T-cell (primary cell): ENCODE results near the gene SYNPO. TPM values are rescaled to one million over a fixed set of nuclear protein-coding genes. Genes with fewer than 3 reads are reported as not detected.

Experiments used
- ATAC-seq, 4 experiments: fragments of 200-7000 bp in 3 of 4; fragments of 150-1000 bp in 1 of 4; cut with Tn5 transposase; replicated peaks in 1 of 4; 1 replicate in 3 of 4; 2 replicates in 1 of 4; pipeline ENCODE4 v1.10.0; 2021; ENCODE audit warnings: moderate library complexity in 3 of 4, mild to moderate bottlenecking in 2 of 4, moderate number of reproducible peaks in 1 of 4
- CTCF ChIA-PET, 2 donors: fragments of 300-600 bp; sonication (Branson Sonifier 250); formaldehyde crosslinking; loops; one replicate each; lab custom pipeline; 2022; ENCODE audit warnings: antibody characterized with exemption in 2 of 2; lab: Charles Lee
- POLR2A ChIA-PET, 2 donors: fragments of 300-600 bp; sonication (Branson Sonifier 250); formaldehyde crosslinking; loops; one replicate each; lab custom pipeline; 2022; ENCODE audit warnings: antibody characterized with exemption in 2 of 2; lab: Charles Lee
- DNase-seq, 35 experiments: peaks; one replicate each; pipeline versions ENCODE4 v3.0.0 to v3.0.0-alpha.2; 2013 to 2023
- H3K27ac ChIP-seq: one replicate; pipeline ENCODE4 v1.5.1; 2013; ENCODE audit warnings: low read length
- H3K27me3 ChIP-seq, 2 experiments: replicated peaks in 1 of 2; 1 replicate in 1 of 2; 2 replicates in 1 of 2; pipeline versions ENCODE4 v1.6.1 to v1.7.0; 2013; ENCODE audit warnings: low read length in 1 of 2, mixed read lengths in 1 of 2; ENCODE audit not compliant: control insufficient read depth in 2 of 2, insufficient read depth in 2 of 2; ENCODE audit errors: extremely low read depth in 1 of 2
- H3K36me3 ChIP-seq, 2 donors: 1 replicate in 1 of 2; 2 replicates in 1 of 2; pipeline versions ENCODE4 v1.6.1 to v1.7.0; 2013; ENCODE audit warnings: low read length in 1 of 2; ENCODE audit not compliant: control insufficient read depth in 2 of 2, insufficient read depth in 1 of 2; ENCODE audit errors: extremely low read depth in 1 of 2
- H3K4me1 ChIP-seq, 2 experiments: 1 replicate in 1 of 2; 2 replicates in 1 of 2; pipeline versions ENCODE4 v1.6.1 to v1.7.0; 2013; ENCODE audit warnings: low read length in 2 of 2, mixed read lengths in 1 of 2; ENCODE audit not compliant: insufficient read depth in 2 of 2, control insufficient read depth in 1 of 2; ENCODE audit errors: extremely low read depth in 1 of 2
- H3K4me3 ChIP-seq, 2 donors: 1 replicate in 1 of 2; 2 replicates in 1 of 2; pipeline versions ENCODE4 v1.5.1 to v1.7.0; 2013; ENCODE audit warnings: mild to moderate bottlenecking in 2 of 2, low read length in 1 of 2, moderate library complexity in 1 of 2; ENCODE audit not compliant: control insufficient read depth in 1 of 2; ENCODE audit errors: extremely low read depth in 1 of 2
- H3K9me3 ChIP-seq: 2 replicates; pipeline ENCODE4 v1.7.0; 2013
- H3K27ac Mint-ChIP-seq, 2 donors: one replicate each; pipeline ENCODE4 v1.8.0; 2020 to 2021; ENCODE audit warnings: mild to moderate bottlenecking in 2 of 2, mixed read lengths in 2 of 2
- H3K27me3 Mint-ChIP-seq, 2 donors: one replicate each; pipeline ENCODE4 v1.8.0; 2021 to 2022; ENCODE audit warnings: mixed read lengths in 2 of 2
- H3K36me3 Mint-ChIP-seq: one replicate; pipeline ENCODE4 v1.8.0; 2021; ENCODE audit warnings: mixed read lengths
- H3K4me1 Mint-ChIP-seq, 3 donors: one replicate each; pipeline ENCODE4 v1.8.0; 2020 to 2022; ENCODE audit warnings: mixed read lengths in 3 of 3, mild to moderate bottlenecking in 1 of 3
- H3K4me3 Mint-ChIP-seq, 3 donors: one replicate each; pipeline ENCODE4 v1.8.0; 2020 to 2022; ENCODE audit warnings: mild to moderate bottlenecking in 3 of 3, mixed read lengths in 3 of 3, moderate library complexity in 3 of 3
- H3K9me3 Mint-ChIP-seq, 3 donors: one replicate each; pipeline ENCODE4 v1.8.0; 2020 to 2022; ENCODE audit warnings: mixed read lengths in 3 of 3
- WGBS: methylation state at CpG from one replicate; pipeline ENCODE4 v1.1.5; 2013; ENCODE audit warnings: missing lambda C conversion rate; ENCODE audit not compliant: insufficient coverage; 5-methylcytosine and 5-hydroxymethylcytosine counted together
- total RNA-seq, 35 experiments: library from RNA in 6 of 35; stranded (reverse) in 6 of 35; fragments of 120-200 nt in 1 of 35; gene quantifications; one replicate each; pipeline versions ENCODE4 v1.2.1 to v1.2.4 and lab custom pipeline; 2013 to 2026

Gene SYNPO
- total RNA-seq, 5 donors from 2014 or later (not counting 1 experiment from before 2014, with no cell fraction given), result 0.09 to 1.9 (median 1.0) TPM

GRCh38 chr5:150662731-150663516 lies 22.5 kb downstream of the SYNPO start:
- H3K27me3 ChIP-seq, result peaks cover 0 to 26% of the 10 kb centered on the region in 2 experiments
- POLR2A ChIA-PET, result no interaction called here
- H3K36me3 ChIP-seq, result no peaks in the 10 kb centered on the region
- ATAC-seq (no peak), DNase-seq (no peak)
- Mint-ChIP-seq H3K27me3 (peaks cover 7 to 14% of the 10 kb centered on the region in 2 donors), H3K4me3 (no peak overlapping the region), H3K36me3 (no peaks in the 10 kb centered on the region), H3K4me1 (no peaks in the 10 kb centered on the region), H3K27ac (no peak overlapping the region), H3K9me3 (no peaks in the 10 kb centered on the region)
- H3K4me3 ChIP-seq, result no peak overlapping the region
- no peak overlapping the region for H3K27ac ChIP-seq
- CTCF ChIA-PET, result no interaction called here
- no peaks in the 10 kb centered on the region for H3K9me3 ChIP-seq
- 80% methylated on average over 2 of the region's 4 CpGs for WGBS
- no peaks in the 10 kb centered on the region for H3K4me1 ChIP-seq

GRCh38 chr5:150663936-150664335 lies 23.5 kb downstream of the SYNPO start:
- H3K9me3 Mint-ChIP-seq, result no peaks in the 10 kb centered on the region
- no peaks in the 10 kb centered on the region for H3K4me1 ChIP-seq
- peaks cover 0 to 30% of the 10 kb centered on the region in 2 experiments for H3K27me3 ChIP-seq
- no peak overlapping the region for H3K4me3 Mint-ChIP-seq
- no peaks in the 10 kb centered on the region for H3K36me3 Mint-ChIP-seq
- H3K36me3 ChIP-seq, result no peaks in the 10 kb centered on the region
- 90% methylated on average over 2 of the region's 3 CpGs for WGBS
- ChIA-PET POLR2A (interaction anchor here (0.6 kb wide), 2 partner anchors 39 to 95 kb away, joined by 4 to 5 read pairs; no protein-coding TSS in a partner anchor), CTCF (interaction anchor here in 1 of 2 donors (0.5 kb wide), 1 partner anchor 120 kb away, joined by 4 read pairs; no protein-coding TSS in a partner anchor)
- no peak for DNase-seq
- H3K4me1 Mint-ChIP-seq, result no peaks in the 10 kb centered on the region
- H3K9me3 ChIP-seq, result no peaks in the 10 kb centered on the region
- peaks cover 7 to 14% of the 10 kb centered on the region in 2 donors for H3K27me3 Mint-ChIP-seq
- no peak overlapping the region for H3K27ac Mint-ChIP-seq
- H3K4me3 ChIP-seq, result no peak overlapping the region
- no peak overlapping the region for H3K27ac ChIP-seq
- ATAC-seq, result no peak

- POLR2A ChIA-PET, result no interaction called here
- CTCF ChIA-PET, result interaction anchor here in 1 of 2 donors (0.5 kb wide), 1 partner anchor 946 kb away, joined by 3 read pairs; no protein-coding TSS in a partner anchor
- no peak for ATAC-seq
Observed at GRCh38 chr5:150665044-150665443, 24.6 kb downstream of the SYNPO start.

GRCh38 chr5:150670275-150670947 lies 30.0 kb downstream of the SYNPO start:
- Mint-ChIP-seq H3K27ac (no peak overlapping the region), H3K9me3 (no peaks in the 10 kb centered on the region), H3K4me1 (peaks cover 0 to 17% (median 12%) of the 10 kb centered on the region in 3 donors), H3K36me3 (no peaks in the 10 kb centered on the region), H3K27me3 (peaks cover 12 to 24% of the 10 kb centered on the region in 2 donors), H3K4me3 (peak overlapping the region; percentile 52 to 76 (median 61))
- DNase-seq (no peak), ATAC-seq (no peak)
- ChIA-PET POLR2A (no interaction called here), CTCF (interaction anchor here in 1 of 2 donors (0.6 kb wide), 1 partner anchor 25 kb away, joined by 5 read pairs; no protein-coding TSS in a partner anchor)
- Histone ChIP-seq H3K9me3 (no peaks in the 10 kb centered on the region), H3K4me1 (peaks cover 0 to 19% of the 10 kb centered on the region in 2 experiments), H3K36me3 (no peaks in the 10 kb centered on the region), H3K27me3 (peaks cover 0 to 48% of the 10 kb centered on the region in 2 experiments), H3K4me3 (no peak overlapping the region), H3K27ac (no peak overlapping the region)
- 93% methylated on average over 8 of the region's 14 CpGs for WGBS

More at GRCh38 chr5:150665044-150665443, 24.6 kb downstream of the SYNPO start:
- no peaks in the 10 kb centered on the region for H3K36me3 Mint-ChIP-seq
- Histone ChIP-seq H3K4me1 (no peaks in the 10 kb centered on the region), H3K9me3 (no peaks in the 10 kb centered on the region), H3K27ac (no peak overlapping the region), H3K27me3 (peaks cover 0 to 39% of the 10 kb centered on the region in 2 experiments), H3K4me3 (no peak overlapping the region), H3K36me3 (no peaks in the 10 kb centered on the region)
- 60% methylated on average over 1 of the region's 12 CpGs for WGBS
- H3K4me3 Mint-ChIP-seq, result no peak overlapping the region
- no peak overlapping the region for H3K27ac Mint-ChIP-seq
- H3K4me1 Mint-ChIP-seq, result no peaks in the 10 kb centered on the region
- H3K27me3 Mint-ChIP-seq, result peaks cover 10 to 17% of the 10 kb centered on the region in 2 donors
- no peaks in the 10 kb centered on the region for H3K9me3 Mint-ChIP-seq
- no peak for DNase-seq

GRCh38 chr5:150670948-150671310 lies 30.5 kb downstream of the SYNPO start:
- Histone ChIP-seq H3K9me3 (no peaks in the 10 kb centered on the region), H3K4me1 (peaks cover 0 to 19% of the 10 kb centered on the region in 2 experiments), H3K4me3 (no peak overlapping the region), H3K27me3 (peaks cover 0 to 48% of the 10 kb centered on the region in 2 experiments), H3K27ac (no peak overlapping the region), H3K36me3 (no peaks in the 10 kb centered on the region)
- no CpG with 5 or more reads among the region's 2 CpGs for WGBS
- peaks cover 12 to 24% of the 10 kb centered on the region in 2 donors for H3K27me3 Mint-ChIP-seq
- H3K4me1 Mint-ChIP-seq, result peaks cover 0 to 17% (median 12%) of the 10 kb centered on the region in 3 donors
- no peak for DNase-seq
- H3K4me3 Mint-ChIP-seq, result peak overlapping the region; percentile 52 to 76 (median 61)
- ChIA-PET POLR2A (interaction anchor here in 1 of 2 donors (0.6 kb wide), 1 partner anchor 27 kb away, joined by 5 read pairs; no protein-coding TSS in a partner anchor), CTCF (interaction anchor here (0.6 to 1.0 kb wide), 2 partner anchors 26 to 176 kb away, joined by 3 to 5 read pairs; partner anchors contain the start of gene IRGM (in 1 of the 2))
- ATAC-seq, result no peak
- H3K36me3 Mint-ChIP-seq, result no peaks in the 10 kb centered on the region
- H3K27ac Mint-ChIP-seq, result no peak overlapping the region
- no peaks in the 10 kb centered on the region for H3K9me3 Mint-ChIP-seq
